GM12878 (cell line): Measurements from ENCODE around the gene GPALPP1. TPM values are rescaled to one million over a fixed set of nuclear protein-coding genes. Genes with fewer than 3 reads are reported as not detected.

ENCODE experiments used
- ATAC-seq: fragments of 200-7000 bp; cut with Tn5 transposase; 3 replicates; pipeline ENCODE4 v1.9.1; 2020; ENCODE audit warnings: mild to moderate bottlenecking, moderate library complexity
- BruUV-seq: library from RNA; stranded (reverse); fragments of 400-500 nt; replicated peaks from 2 replicates; lab custom pipeline; 2021; lab: Mats Ljungman, UMichigan
- CTCF ChIA-PET: fragments of 300-600 bp; sonication (Branson Sonifier 250); formaldehyde crosslinking; extraction: SDS; loops from one replicate; lab custom pipeline; 2021; ENCODE audit warnings: inconsistent platforms; lab: Yijun Ruan, JAX
- POLR2A ChIA-PET: fragments of 350-600 bp; formaldehyde crosslinking; extraction: SDS; loops from one replicate; lab custom pipeline; 2021; ENCODE audit warnings: inconsistent platforms; lab: Charles Lee
- RAD21 ChIA-PET: fragments of 300-600 bp; sonication (Branson Sonifier 250); formaldehyde crosslinking; loops from one replicate; lab custom pipeline; 2023; ENCODE audit warnings: antibody characterized with exemption; ENCODE audit not compliant: unreplicated experiment; lab: Charles Lee
- SMC1A ChIA-PET: fragments of 300-600 bp; sonication (Branson Sonifier 250); formaldehyde crosslinking; loops from one replicate; lab custom pipeline; 2023; ENCODE audit not compliant: unreplicated experiment, uncharacterized antibody; lab: Charles Lee
- DNase-seq: peaks from one replicate; pipeline ENCODE4 v3.0.0-alpha.2; 2011; ENCODE audit warnings: low read depth, low spot score
- FAIRE-seq: peaks from 3 replicates; lab custom pipeline; 2011; peaks lifted over from hg19 to GRCh38; lab: Jason Lieb, UNC
- H2AFZ ChIP-seq: 2 replicates; pipeline ENCODE4 v1.6.0; 2011; ENCODE audit warnings: low read depth, low read length, control low read depth; ENCODE audit not compliant: control insufficient read depth
- H3K27ac ChIP-seq: 2 replicates; pipeline ENCODE4 v1.5.1; 2011; ENCODE audit warnings: control low read depth; ENCODE audit not compliant: control insufficient read depth, insufficient read depth
- H3K27me3 ChIP-seq, 2 experiments: replicated peaks in 1 of 2; 2 replicates each; pipeline versions ENCODE4 v1.6.0 to v1.6.1; 2011; ENCODE audit warnings: low read length in 1 of 2; ENCODE audit not compliant: control insufficient read depth in 2 of 2, insufficient read depth in 2 of 2
- H3K36me3 ChIP-seq, 2 experiments: 2 replicates each; pipeline ENCODE4 v1.5.1; 2011; ENCODE audit warnings: low read length in 1 of 2; ENCODE audit not compliant: control insufficient read depth in 2 of 2, insufficient read depth in 2 of 2
- H3K4me1 ChIP-seq: 2 replicates; pipeline ENCODE4 v1.6.1; 2011; ENCODE audit warnings: mild to moderate bottlenecking, low read length, moderate library complexity, mixed read lengths; ENCODE audit not compliant: control insufficient read depth, insufficient read depth
- H3K4me2 ChIP-seq: 2 replicates; pipeline ENCODE4 v1.6.0; 2011; ENCODE audit warnings: control low read depth; ENCODE audit not compliant: control insufficient read depth, insufficient read depth
- H3K4me3 ChIP-seq: fragments of 200-600 bp; sonication (generic); 2 replicates; pipeline ENCODE4 v1.5.1; 2016
- H3K79me2 ChIP-seq: 2 replicates; pipeline ENCODE4 v1.6.0; 2011; ENCODE audit warnings: low read length; ENCODE audit not compliant: control insufficient read depth, insufficient read depth
- H3K9ac ChIP-seq: 2 replicates; pipeline ENCODE4 v1.8.0; 2011; ENCODE audit warnings: low read length, control low read depth, mixed read lengths; ENCODE audit not compliant: control insufficient read depth, insufficient read depth
- H3K9me3 ChIP-seq: replicated peaks from 3 replicates; pipeline ENCODE4 v1.5.1; 2011; ENCODE audit warnings: mild to moderate bottlenecking, low read length; ENCODE audit not compliant: control insufficient read depth, insufficient read depth
- H4K20me1 ChIP-seq: 2 replicates; pipeline ENCODE4 v1.6.0; 2011; ENCODE audit not compliant: control insufficient read depth, insufficient read depth
- ASH2L ChIP-seq: fragments of 300-600, 200-600 bp; sonication (generic); IDR thresholded peaks from 2 replicates; pipeline ENCODE4 v1.6.1; 2017; ENCODE audit warnings: low read depth, mild to moderate bottlenecking, borderline replicate concordance
- CTCF ChIP-seq, 3 experiments: IDR thresholded peaks in 2 of 3; conservative IDR thresholded peaks in 1 of 3; 2 replicates each; pipeline ENCODE4 v1.5.1; 2011; ENCODE audit warnings: low read depth in 3 of 3, low read length in 3 of 3, mild to moderate bottlenecking in 3 of 3, control low read depth in 2 of 3, moderate library complexity in 2 of 3, inconsistent platforms in 1 of 3, mixed read lengths in 1 of 3; ENCODE audit not compliant: control insufficient read depth in 2 of 3, insufficient read depth in 1 of 3; ENCODE audit errors: extremely low read depth in 1 of 3
- FOXK2 ChIP-seq: fragments of 450-650 bp; IDR thresholded peaks from 2 replicates; pipeline ENCODE4 v1.6.1; 2017; ENCODE audit warnings: mild to moderate bottlenecking, moderate library complexity
- HCFC1 ChIP-seq: fragments of 150-350 bp; IDR thresholded peaks from 2 replicates; pipeline ENCODE4 v1.6.1; 2014; ENCODE audit warnings: low read length
- IRF4 ChIP-seq: IDR thresholded peaks from 2 replicates; pipeline ENCODE4 v1.6.1; 2011; ENCODE audit warnings: low read depth, low read length
- LARP7 ChIP-seq: fragments of 450-650 bp; IDR thresholded peaks from 2 replicates; pipeline ENCODE4 v1.6.1; 2017; ENCODE audit warnings: mild to moderate bottlenecking
- RAD21 ChIP-seq: IDR thresholded peaks from 2 replicates; pipeline ENCODE4 v1.6.1; 2011; ENCODE audit warnings: mild to moderate bottlenecking, low read depth, low read length, moderate library complexity; ENCODE audit not compliant: insufficient read depth
- SMC3 ChIP-seq: IDR thresholded peaks from 2 replicates; pipeline ENCODE4 v1.6.1; 2011; ENCODE audit warnings: low read length, improper control_type of control experiment, borderline replicate concordance
- ZBTB33 ChIP-seq: fragments of 450-650 bp; IDR thresholded peaks from 2 replicates; pipeline ENCODE4 v1.6.1; 2017; ENCODE audit warnings: mild to moderate bottlenecking
- WGBS: methylation state at CpG from one replicate; pipeline ENCODE4 v1.1.6; 2016; ENCODE audit warnings: low lambda C conversion rate; ENCODE audit not compliant: insufficient replicate concordance, insufficient coverage; ENCODE audit errors: missing lambda C conversion rate; 5-methylcytosine and 5-hydroxymethylcytosine counted together
- in situ Hi-C: fragments of 300-500 bp; cut with MboI; formaldehyde crosslinking; loops from 9 replicates; pipeline ENCODE4 v1.14.3; 2018; ENCODE audit warnings: mixed read lengths
- intact Hi-C: fragments of 100-400 bp; cut with micrococcal nuclease; formaldehyde crosslinking; loops from one replicate; pipeline ENCODE4 v1.14.2; 2022; ENCODE audit not compliant: unreplicated experiment
- polyA plus RNA-seq, 11 experiments: library from polyadenylated mRNA; depleted of rRNA in 4 of 11; unstranded in 6 of 11; stranded (reverse) in 5 of 11; fragments of >200 nt; fragmentation: Nextera tagmentation in 4 of 11; fragmentation: Illumina TruSeq in 1 of 11; extraction: Ambion mirVana in 4 of 11; extraction: Trizol in 1 of 11; gene quantifications; 1 replicate in 1 of 11; 2 replicates in 10 of 11; pipeline versions ENCODE4 v1.2.1 to v1.2.3, GENCODE V29; 2011 to 2016; ENCODE audit warnings: inconsistent platforms in 2 of 11, missing spikeins in 2 of 11, low read depth in 1 of 11
- total RNA-seq, 4 experiments: library from RNA; depleted of rRNA in 3 of 4; stranded (reverse); fragments of >200 nt in 3 of 4; fragmentation: Illumina TruSeq in 1 of 4; extraction: Trizol in 1 of 4; gene quantifications; 2 replicates each; pipeline versions ENCODE4 v1.2.1 to v1.2.3, GENCODE V29; 2013 to 2021

GPALPP1 gene
- total and polyA plus RNA-seq, 10 of the 15 experiments (the other 5 are each of a cell fraction or from before 2014, with no cell fraction given): 14.2 to 32.4 (median 27.9) TPM

- Histone ChIP-seq H3K4me1 (peaks cover 5% of the 10 kb centered on the region), H3K36me3 (peaks cover 2 to 16% of the 10 kb centered on the region in 2 experiments; a peak in 3 of 4 replicates), H3K4me2 (no peak overlapping the region), H3K9me3 (no peaks in the 10 kb centered on the region; the same call in 2 of the 3 replicates), H3K27ac (no peak overlapping the region), H2AFZ (no peak overlapping the region), H3K79me2 (no peaks in the 10 kb centered on the region; the same call in 1 of the 2 replicates), H4K20me1 (no peaks in the 10 kb centered on the region), H3K27me3 (no peaks in the 10 kb centered on the region), H3K4me3 (no peak overlapping the region), H3K9ac (no peak overlapping the region)
- ChIA-PET RAD21 (interaction anchor here (0.6 to 1.2 kb wide), 4 partner anchors 51 to 498 kb away, joined by 3 to 4 read pairs (median 3); no protein-coding TSS in a partner anchor), POLR2A (no interaction called here), CTCF (interaction anchor here (0.7 to 7.5 kb wide), 15 partner anchors 10 to 496 kb away, joined by 3 to 81 read pairs (median 3); no protein-coding TSS in a partner anchor), SMC1A (interaction anchor here (0.7 to 2.6 kb wide), 8 partner anchors 26 to 506 kb away, joined by 3 to 16 read pairs (median 3); no protein-coding TSS in a partner anchor)
- in situ Hi-C loops (loop anchor here (10.0 kb wide), 1 partner anchor 485 kb away; no protein-coding TSS in a partner anchor), intact Hi-C loops (loop anchor here (2.0 kb wide), 2 partner anchors 51 to 487 kb away; no protein-coding TSS in a partner anchor)
- TF ChIP-seq ZBTB33 (no peak), HCFC1 (no peak), RAD21 (peak; percentile 75), FOXK2 (no peak), ASH2L (no peak), SMC3 (peak; percentile 61; the same call in 1 of the 2 replicates), LARP7 (no peak), IRF4 (peak; percentile 33; the same call in 1 of the 2 replicates), CTCF (IDR thresholded peaks at IDR 0.05 in 2 of 3, conservative IDR thresholded peaks at IDR 0.05 in 1 of 3; ENCODE audit: control insufficient read depth in 2 of 3, extremely low read depth in 1 of 3, insufficient read depth in 1 of 3, low read depth in 3 of 3, low read length in 3 of 3) (peak; percentile 48 to 70 (median 67); a peak in 5 of 6 replicates)
- ATAC-seq (peak; percentile 16; the same call in 1 of the 3 replicates), FAIRE-seq (peak; percentile 18), DNase-seq (no peak)
- no TSS peak for BruUV-seq
- WGBS: 73% methylated on average over 4 of the region's 4 CpGs
Measured at GRCh38 chr13:44969551-44970484, 19.5 kb upstream of the GPALPP1 start.
